Stimulated activated CD8-positive, alpha-beta memory T cell treated with anti-CD3 and anti-CD28 coated beads, Interleukin-4, amount 100 ng/mL, for 1 hour (primary cell): Measurements from ENCODE around the gene EEF1AKMT3.
A peak's percentile ranks its signal among the peaks of the same experiment; 100 is the strongest.
"Not testable (repeated sequence)": the region's sequence is repeated elsewhere in the genome, so short reads cannot be mapped to it uniquely, and the experiment has no call there.

ENCODE experiments used
- DNase-seq, 2 donors: peaks; one replicate each; pipeline ENCODE4 v3.0.0-alpha.2; 2020; ENCODE audit warnings: low read depth in 2 of 2, low spot score in 1 of 2

The EEF1AKMT3 gene

GRCh38 chr12:57764662-57765002 is 7.8 kb upstream of the EEF1AKMT3 start:
- no peak for DNase-seq

GRCh38 chr12:57765003-57765697 is 7.3 kb upstream of the EEF1AKMT3 start:
- no peak for DNase-seq

- no peak for DNase-seq
These were observed 6.5 kb upstream of the EEF1AKMT3 start for GRCh38 chr12:57765698-57766463.

- DNase-seq, result no peak
These were observed 5.7 kb upstream of the EEF1AKMT3 start, which contains the start of gene CYP27B1 for GRCh38 chr12:57766464-57767304. CYP27B1 (minus strand) TSS chr12:57767078; CDS start chr12:57767041, 37 bp downstream.

- no peak for DNase-seq
These were observed 5.1 kb upstream of the EEF1AKMT3 start for GRCh38 chr12:57767305-57767698.

- no peak for DNase-seq
These were observed 4.5 kb upstream of the EEF1AKMT3 start for GRCh38 chr12:57767876-57768275.

GRCh38 chr12:57769594-57769993 is 2.8 kb upstream of the EEF1AKMT3 start:
- DNase-seq, result no peak

GRCh38 chr12:57770734-57771133 is 1.7 kb upstream of the EEF1AKMT3 start:
- no peak for DNase-seq

GRCh38 chr12:57771236-57771872 is 1.1 kb upstream of the EEF1AKMT3 start:
- DNase-seq, result peak in 1 of 2 donors; percentile 62

GRCh38 chr12:57771873-57772428 is 463 bp upstream of the EEF1AKMT3 start, which contains the start of gene METTL1:
METTL1 (minus strand) TSS chr12:57772105; CDS start chr12:57772083, 22 bp downstream.
- peak; percentile 73 to 77 for DNase-seq

- DNase-seq, result not testable (repeated sequence)
These were observed 2.2 kb downstream of the EEF1AKMT3 start for GRCh38 chr12:57774634-57775033.

GRCh38 chr12:57775044-57775443 is 2.6 kb downstream of the EEF1AKMT3 start:
- no peak for DNase-seq

GRCh38 chr12:57775563-57776246 is 3.3 kb downstream of the EEF1AKMT3 start:
- DNase-seq, result no peak

GRCh38 chr12:57776247-57776587 is 3.8 kb downstream of the EEF1AKMT3 start:
- DNase-seq, result no peak

- DNase-seq, result no peak
These were observed 5.0 kb downstream of the EEF1AKMT3 start for GRCh38 chr12:57777367-57777766.

- no peak for DNase-seq
These were observed 5.5 kb downstream of the EEF1AKMT3 start for GRCh38 chr12:57777911-57778310.

GRCh38 chr12:57779736-57780135 is 7.3 kb downstream of the EEF1AKMT3 start:
- DNase-seq, result no peak

- DNase-seq, result no peak
These were observed 8.0 kb downstream of the EEF1AKMT3 start for GRCh38 chr12:57780284-57780897.

GRCh38 chr12:57781244-57781643 is 8.8 kb downstream of the EEF1AKMT3 start:
- no peak for DNase-seq

- DNase-seq, result no peak
These were observed 9.4 kb downstream of the EEF1AKMT3 start for GRCh38 chr12:57781801-57782200.
